ENCODE data around the gene HOXA9.

HOXA9 gene

DNA sequence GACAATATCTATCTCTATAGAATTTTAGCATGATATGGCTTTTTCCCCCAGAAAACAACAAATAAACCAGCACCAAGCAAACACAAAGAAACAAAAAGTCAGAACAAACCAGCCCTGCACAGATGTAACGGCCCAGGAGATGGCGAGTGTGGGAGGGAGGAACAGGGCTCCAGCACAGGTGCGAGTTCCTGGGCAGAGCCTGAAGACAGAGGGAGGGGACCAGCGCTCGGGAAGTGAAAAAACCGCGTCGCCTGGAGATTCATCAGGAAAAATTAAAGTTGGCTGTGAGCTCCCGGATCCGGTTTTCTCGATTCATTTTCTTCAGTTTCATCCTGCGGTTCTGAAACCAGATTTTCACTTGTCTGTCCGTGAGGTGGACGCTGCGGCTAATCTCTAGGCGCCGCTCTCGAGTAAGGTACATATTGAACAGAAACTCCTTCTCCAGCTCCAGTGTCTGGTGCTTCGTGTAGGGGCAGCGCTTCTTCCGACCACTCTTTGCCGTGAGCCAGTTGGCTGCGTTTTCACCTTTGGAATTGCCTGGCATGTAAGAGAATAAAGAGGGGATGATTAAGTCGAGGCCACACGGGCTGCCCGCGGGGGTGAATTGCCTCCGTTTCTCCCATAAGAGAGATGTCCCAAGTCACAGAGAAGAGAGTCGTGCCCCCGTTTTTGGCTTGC is 6.4 kb upstream of the HOXA9 start:
- DNase-seq (ENCODE audit: low read depth), result no peak
- no peak overlapping the region for H3K4me3 ChIP-seq (ENCODE audit: low read depth, low read length)
- in situ Hi-C loops (cut with HindIII; ENCODE audit: low sequenced_read_pairs), result loop anchor here (25.0 kb wide), 1 partner anchor 1009 kb away; the partner anchor contains the start of gene NFE2L3
- TF ChIP-seq CTCF (IDR thresholded peaks at IDR 0.05; ENCODE audit: low read depth, low read length, missing control alignments), result no peak

GRCh38 chr7:27171325-27171636 is 5.9 kb upstream of the HOXA9 start:
- no peak for DNase-seq (ENCODE audit: low read depth)
- no peak for TF ChIP-seq CTCF (IDR thresholded peaks at IDR 0.05; ENCODE audit: low read depth, low read length, missing control alignments)
- no peak overlapping the region for H3K4me3 ChIP-seq (ENCODE audit: low read depth, low read length)
- in situ Hi-C loops (cut with HindIII; ENCODE audit: low sequenced_read_pairs), result loop anchor here (25.0 kb wide), 1 partner anchor 1009 kb away; the partner anchor contains the start of gene NFE2L3

DNA sequence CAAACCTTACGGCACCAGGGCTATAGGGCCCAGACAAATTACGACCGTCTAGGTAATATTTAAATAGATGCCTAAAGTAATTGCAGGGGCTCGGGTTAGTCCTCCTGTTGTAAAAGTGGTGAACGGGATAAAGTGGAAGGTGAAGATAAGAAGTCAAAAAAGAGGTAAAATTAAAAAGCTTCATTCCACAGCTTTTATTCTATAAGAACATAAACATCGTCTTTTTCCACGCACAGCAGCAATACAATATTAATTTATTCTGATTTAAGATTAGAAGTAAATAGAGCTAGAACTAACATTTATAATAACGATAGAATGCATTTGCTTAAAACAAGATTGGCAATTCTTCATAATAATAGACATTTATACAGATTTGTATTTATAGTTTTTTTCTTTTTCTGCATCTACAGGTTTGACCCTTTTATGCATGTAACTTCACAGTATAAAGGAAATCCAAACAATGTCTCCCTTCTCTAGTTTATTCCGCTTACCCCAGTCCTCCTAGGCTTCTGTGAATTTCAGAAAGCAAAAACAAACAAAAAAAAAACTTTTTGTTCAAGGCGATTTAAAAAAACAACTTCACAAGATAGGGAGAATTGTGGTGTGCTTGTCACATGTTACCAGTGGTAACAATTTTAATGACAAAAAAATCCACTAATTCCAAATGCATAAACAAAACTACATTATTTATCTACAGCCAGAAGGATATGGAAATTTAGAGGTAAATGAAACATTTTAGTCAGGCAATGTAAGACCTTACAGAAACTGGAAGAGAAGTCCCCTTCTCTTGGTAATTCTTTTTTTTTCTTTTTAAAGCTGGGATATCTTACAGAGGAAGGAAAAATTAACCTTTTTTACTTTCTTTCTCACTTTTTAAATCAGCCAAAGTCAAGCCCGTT is 5.3 kb upstream of the HOXA9 start:
- TF ChIP-seq CTCF (IDR thresholded peaks at IDR 0.05; ENCODE audit: low read depth, low read length, missing control alignments), result no peak
- no peak overlapping the region for H3K4me3 ChIP-seq (ENCODE audit: low read depth, low read length)
- in situ Hi-C loops (cut with HindIII; ENCODE audit: low sequenced_read_pairs), result loop anchor here (25.0 kb wide), 1 partner anchor 1008 kb away; the partner anchor contains the start of gene NFE2L3
- no peak for DNase-seq (ENCODE audit: low read depth)

GRCh38 chr7:27169658-27170425 is 4.5 kb upstream of the HOXA9 start:
- TF ChIP-seq CTCF (IDR thresholded peaks at IDR 0.05; ENCODE audit: low read depth, low read length, missing control alignments), result no peak
- in situ Hi-C loops (cut with HindIII; ENCODE audit: low sequenced_read_pairs), result loop anchor here (25.0 kb wide), 1 partner anchor 1008 kb away; the partner anchor contains the start of gene NFE2L3
- H3K4me3 ChIP-seq (ENCODE audit: low read depth, low read length), result no peak overlapping the region
- no peak for DNase-seq (ENCODE audit: low read depth)

DNA sequence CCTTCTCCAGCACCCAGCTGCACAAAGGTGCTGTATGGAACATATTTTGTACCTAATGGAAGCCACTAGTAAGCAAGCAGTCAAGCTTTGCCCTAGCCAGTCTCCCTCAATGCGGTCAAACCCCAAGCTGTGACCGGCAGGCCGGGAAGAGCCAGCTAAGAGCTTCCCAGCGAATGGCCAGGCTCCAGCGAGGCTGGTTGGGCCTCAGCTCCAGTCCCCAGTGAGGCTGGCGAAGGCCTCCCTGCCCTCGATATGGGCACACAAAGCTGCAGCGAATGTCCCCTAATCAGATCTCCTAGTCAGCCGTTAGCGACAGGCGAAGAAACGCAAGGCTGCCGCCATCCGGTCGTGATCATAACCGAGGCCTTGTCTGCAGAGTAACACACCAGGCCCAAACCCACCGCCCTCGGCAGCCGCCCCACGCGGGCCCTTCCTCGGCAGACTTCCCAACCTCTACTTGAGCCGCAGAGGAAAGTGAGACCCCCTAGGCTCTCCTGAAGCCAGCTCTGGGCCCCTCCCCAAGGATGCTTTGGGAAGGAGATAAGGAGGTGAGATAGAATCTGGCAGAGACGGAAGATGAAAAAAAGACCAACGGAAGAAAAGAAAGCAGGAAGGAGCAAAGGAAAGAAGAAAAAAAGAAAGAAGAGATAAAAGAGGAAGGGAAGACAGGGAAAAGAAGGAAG is 3.1 kb upstream of the HOXA9 start:
- no peak for DNase-seq (ENCODE audit: low read depth)
- in situ Hi-C loops (cut with HindIII; ENCODE audit: low sequenced_read_pairs), result loop anchor here (25.0 kb wide), 1 partner anchor 1006 kb away; the partner anchor contains the start of gene NFE2L3
- H3K4me3 ChIP-seq (ENCODE audit: low read depth, low read length), result no peak overlapping the region
- no peak for TF ChIP-seq CTCF (IDR thresholded peaks at IDR 0.05; ENCODE audit: low read depth, low read length, missing control alignments)
